SU-DHL-6 (cell line): ENCODE measurements around the gene PRSS2.
"Not testable (repeated sequence)": the region's sequence is repeated elsewhere in the genome, so short reads cannot be mapped to it uniquely, and the experiment has no call there.

Experiments
- H2AFZ ChIP-seq: fragments of 200-600 bp; sonication (generic); 2 replicates; pipeline ENCODE4 v1.6.1; 2014; ENCODE audit warnings: low read depth, mild to moderate bottlenecking, moderate library complexity, mixed read lengths, antibody characterized with exemption, low read length; ENCODE audit not compliant: severe bottlenecking
- H3F3A ChIP-seq: fragments of 200-600 bp; shearing (Covaris generic); 2 replicates; pipeline ENCODE4 v1.6.0; 2016; ENCODE audit warnings: antibody characterized with exemption, mild to moderate bottlenecking; ENCODE audit not compliant: insufficient read depth
- H3K27ac ChIP-seq: fragments of 200-600 bp; sonication (generic); 2 replicates; pipeline ENCODE4 v1.5.1; 2016; ENCODE audit warnings: low read depth, mild to moderate bottlenecking, low read length, moderate library complexity, mixed read lengths
- H3K27me3 ChIP-seq: fragments of 200-600 bp; sonication (generic), shearing (Covaris generic); 2 replicates; pipeline ENCODE4 v1.6.0; 2014; ENCODE audit warnings: mild to moderate bottlenecking, low read length
- H3K36me3 ChIP-seq: fragments of 200-600 bp; sonication (generic); 2 replicates; pipeline ENCODE4 v1.6.1; 2014; ENCODE audit warnings: mild to moderate bottlenecking, low read length, mixed read lengths
- H3K4me2 ChIP-seq: fragments of 300-600, 200-600 bp; shearing (Covaris generic), sonication (generic); 2 replicates; pipeline ENCODE4 v1.6.0; 2014; ENCODE audit warnings: low read length, low read depth, mild to moderate bottlenecking; ENCODE audit not compliant: poor library complexity, severe bottlenecking
- H3K4me3 ChIP-seq: fragments of 200-600 bp; sonication (generic); 2 replicates; pipeline ENCODE4 v1.5.1; 2014; ENCODE audit warnings: antibody characterized with exemption, low read length, mild to moderate bottlenecking, mixed read lengths; ENCODE audit not compliant: insufficient read depth, poor library complexity, severe bottlenecking
- H3K79me2 ChIP-seq: fragments of 200-600 bp; sonication (generic); 2 replicates; pipeline ENCODE4 v1.6.1; 2014; ENCODE audit warnings: mild to moderate bottlenecking, low read length, moderate library complexity; ENCODE audit not compliant: insufficient read depth
- H3K9ac ChIP-seq: fragments of 200-600 bp; sonication (generic); 2 replicates; pipeline ENCODE4 v1.7.0; 2014; ENCODE audit warnings: mild to moderate bottlenecking, low read length
- H3K9me2 ChIP-seq: fragments of 200-600 bp; sonication (generic); replicated peaks from 2 replicates; pipeline ENCODE4 v1.6.1; 2014; ENCODE audit warnings: low read length; ENCODE audit not compliant: insufficient read depth
- H3K9me3 ChIP-seq: fragments of 200-600 bp; sonication (generic); 2 replicates; pipeline ENCODE4 v1.6.1; 2014; ENCODE audit warnings: low read length, mixed read lengths; ENCODE audit not compliant: insufficient read depth
- H4K20me1 ChIP-seq: fragments of 200-600 bp; sonication (generic); 2 replicates; pipeline ENCODE4 v1.6.1; 2014; ENCODE audit warnings: low read depth, mild to moderate bottlenecking, antibody characterized with exemption, low read length, moderate library complexity, mixed read lengths
- EZH2phosphoT487 ChIP-seq: fragments of 200-600 bp; sonication (generic), shearing (Covaris generic); conservative IDR thresholded peaks from 2 replicates; pipeline ENCODE4 v1.6.1; 2018; ENCODE audit warnings: mild to moderate bottlenecking, antibody characterized with exemption, low read length, moderate library complexity, mixed read lengths
- TF ChIP-seq, protein P1 (sequence below): fragments of 200-600 bp; sonication (generic); IDR thresholded peaks from one replicate; pipeline ENCODE4 v1.5.1; 2017; ENCODE audit warnings: antibody characterized with exemption, mild to moderate bottlenecking, low read length, moderate library complexity; ENCODE audit not compliant: insufficient read depth, poor library complexity, severe bottlenecking

PRSS2 gene

DNA sequence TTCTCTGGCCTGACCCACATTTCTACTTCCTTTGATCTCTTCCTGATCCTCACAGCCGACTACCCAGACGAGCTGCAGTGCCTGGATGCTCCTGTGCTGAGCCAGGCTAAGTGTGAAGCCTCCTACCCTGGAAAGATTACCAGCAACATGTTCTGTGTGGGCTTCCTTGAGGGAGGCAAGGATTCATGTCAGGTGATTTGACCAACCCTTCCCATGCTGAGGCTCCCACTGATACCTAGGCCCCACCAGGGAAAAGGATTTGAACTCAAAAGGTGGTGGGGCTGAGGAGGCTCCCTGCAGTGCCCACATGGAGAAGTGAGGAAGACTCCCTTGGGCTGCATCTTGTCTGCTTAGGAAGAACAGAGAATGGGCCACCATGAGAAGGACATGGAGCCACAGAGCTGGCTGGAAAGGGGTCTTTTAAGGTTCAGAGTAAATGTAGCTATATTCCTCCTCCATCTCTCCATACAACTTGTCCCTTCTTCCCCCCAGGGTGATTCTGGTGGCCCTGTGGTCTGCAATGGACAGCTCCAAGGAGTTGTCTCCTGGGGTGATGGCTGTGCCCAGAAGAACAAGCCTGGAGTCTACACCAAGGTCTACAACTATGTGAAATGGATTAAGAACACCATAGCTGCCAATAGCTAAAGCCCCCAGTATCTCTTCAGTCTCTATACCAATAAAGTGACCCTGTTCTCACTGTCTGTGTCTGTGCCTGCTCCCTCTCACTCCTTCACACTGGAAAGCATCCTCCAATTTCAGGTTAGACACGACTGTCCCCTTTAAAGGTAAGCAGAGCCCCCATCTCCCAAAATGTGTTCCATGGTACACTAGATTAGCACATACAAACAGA, 18.2 kb upstream of the PRSS2 start:
- no peak overlapping the region for H3K9ac ChIP-seq
- no peaks in the 10 kb centered on the region for H3K36me3 ChIP-seq
- no peaks in the 10 kb centered on the region for H3K9me3 ChIP-seq
- H4K20me1 ChIP-seq = no peaks in the 10 kb centered on the region
- no peaks in the 10 kb centered on the region for H3K9me2 ChIP-seq
- H3F3A ChIP-seq = no peaks in the 10 kb centered on the region
- no peak for TF ChIP-seq EZH2phosphoT487
- TF ChIP-seq, protein P1, sequence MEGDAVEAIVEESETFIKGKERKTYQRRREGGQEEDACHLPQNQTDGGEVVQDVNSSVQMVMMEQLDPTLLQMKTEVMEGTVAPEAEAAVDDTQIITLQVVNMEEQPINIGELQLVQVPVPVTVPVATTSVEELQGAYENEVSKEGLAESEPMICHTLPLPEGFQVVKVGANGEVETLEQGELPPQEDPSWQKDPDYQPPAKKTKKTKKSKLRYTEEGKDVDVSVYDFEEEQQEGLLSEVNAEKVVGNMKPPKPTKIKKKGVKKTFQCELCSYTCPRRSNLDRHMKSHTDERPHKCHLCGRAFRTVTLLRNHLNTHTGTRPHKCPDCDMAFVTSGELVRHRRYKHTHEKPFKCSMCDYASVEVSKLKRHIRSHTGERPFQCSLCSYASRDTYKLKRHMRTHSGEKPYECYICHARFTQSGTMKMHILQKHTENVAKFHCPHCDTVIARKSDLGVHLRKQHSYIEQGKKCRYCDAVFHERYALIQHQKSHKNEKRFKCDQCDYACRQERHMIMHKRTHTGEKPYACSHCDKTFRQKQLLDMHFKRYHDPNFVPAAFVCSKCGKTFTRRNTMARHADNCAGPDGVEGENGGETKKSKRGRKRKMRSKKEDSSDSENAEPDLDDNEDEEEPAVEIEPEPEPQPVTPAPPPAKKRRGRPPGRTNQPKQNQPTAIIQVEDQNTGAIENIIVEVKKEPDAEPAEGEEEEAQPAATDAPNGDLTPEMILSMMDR = no peak
- no peak overlapping the region for H3K4me3 ChIP-seq
- no peak overlapping the region for H3K27ac ChIP-seq
- no peaks in the 10 kb centered on the region for H3K79me2 ChIP-seq
- H3K4me2 ChIP-seq = no peak overlapping the region
- no peaks in the 10 kb centered on the region for H3K27me3 ChIP-seq
- no peak overlapping the region for H2AFZ ChIP-seq

DNA sequence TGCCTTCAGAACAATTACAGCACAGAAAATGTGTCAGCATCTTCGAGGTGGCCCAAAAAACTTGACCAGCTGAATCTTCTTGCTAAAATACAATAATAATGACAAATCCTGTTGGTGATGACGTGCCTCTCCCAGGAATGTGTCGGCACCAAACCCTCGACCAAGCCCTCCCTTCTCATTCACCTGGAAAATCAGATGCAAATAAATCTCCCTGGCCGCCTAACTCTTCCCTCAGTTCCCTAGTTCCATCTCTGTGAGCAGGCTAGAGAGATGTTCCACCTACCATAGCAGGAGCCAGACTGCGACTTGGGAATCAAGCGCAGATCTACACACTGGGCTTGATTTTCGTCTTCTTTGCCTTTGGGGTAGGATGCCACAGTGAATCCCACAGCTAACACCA, 17.4 kb upstream of the PRSS2 start:
- H3K27me3 ChIP-seq = no peaks in the 10 kb centered on the region
- no peaks in the 10 kb centered on the region for H4K20me1 ChIP-seq
- H3K4me3 ChIP-seq = no peak overlapping the region
- no peak overlapping the region for H2AFZ ChIP-seq
- H3F3A ChIP-seq = no peaks in the 10 kb centered on the region
- H3K36me3 ChIP-seq = no peaks in the 10 kb centered on the region
- TF ChIP-seq EZH2phosphoT487 = no peak
- TF ChIP-seq, protein P1 = no peak
- H3K9me2 ChIP-seq = no peaks in the 10 kb centered on the region
- no peak overlapping the region for H3K9ac ChIP-seq
- H3K9me3 ChIP-seq = no peaks in the 10 kb centered on the region
- H3K4me2 ChIP-seq = no peak overlapping the region
- H3K79me2 ChIP-seq = no peaks in the 10 kb centered on the region
- no peak overlapping the region for H3K27ac ChIP-seq

DNA sequence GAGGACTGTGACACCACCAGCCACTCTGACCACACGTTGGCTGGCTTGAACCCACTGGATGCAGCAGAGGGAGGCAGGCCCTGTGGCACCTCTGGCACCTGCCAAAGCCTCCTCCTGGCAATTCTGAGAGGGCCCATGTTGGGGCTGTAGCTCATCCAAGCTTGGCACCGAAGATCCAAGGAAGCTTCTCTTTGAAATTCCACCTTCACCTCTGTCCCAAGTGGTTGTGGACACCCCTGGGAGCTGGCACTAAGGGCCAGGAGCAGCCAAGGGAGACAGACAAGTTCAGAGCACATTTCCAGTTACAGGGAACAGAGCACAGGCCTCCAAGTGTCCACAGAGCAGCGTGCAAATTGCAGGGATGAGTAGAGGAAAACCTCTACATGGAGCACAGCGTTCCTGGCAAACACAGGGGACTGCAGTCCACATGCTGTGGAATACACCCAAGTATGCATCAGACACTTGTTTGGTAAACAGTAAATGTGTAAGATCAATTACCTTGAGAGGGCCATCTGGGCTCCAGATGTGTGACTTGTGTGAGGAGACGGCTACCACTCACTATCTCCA, 16.8 kb upstream of the PRSS2 start:
- H3K4me2 ChIP-seq, H3K4me3 ChIP-seq, H3K9ac ChIP-seq, H4K20me1 ChIP-seq, H3K36me3 ChIP-seq, H3K9me2 ChIP-seq, H3K79me2 ChIP-seq, H3K27me3 ChIP-seq, H3K9me3 ChIP-seq, H2AFZ ChIP-seq, H3K27ac ChIP-seq, H3F3A ChIP-seq: not testable (repeated sequence)
